ENCODE results near the gene ATP5F1E. TPM values are rescaled to one million over a fixed set of nuclear protein-coding genes. Genes with fewer than 3 reads are reported as not detected.

ATP5F1E gene
- total RNA-seq, 1 experiment from 2014 or later = 52.7 TPM

DNA sequence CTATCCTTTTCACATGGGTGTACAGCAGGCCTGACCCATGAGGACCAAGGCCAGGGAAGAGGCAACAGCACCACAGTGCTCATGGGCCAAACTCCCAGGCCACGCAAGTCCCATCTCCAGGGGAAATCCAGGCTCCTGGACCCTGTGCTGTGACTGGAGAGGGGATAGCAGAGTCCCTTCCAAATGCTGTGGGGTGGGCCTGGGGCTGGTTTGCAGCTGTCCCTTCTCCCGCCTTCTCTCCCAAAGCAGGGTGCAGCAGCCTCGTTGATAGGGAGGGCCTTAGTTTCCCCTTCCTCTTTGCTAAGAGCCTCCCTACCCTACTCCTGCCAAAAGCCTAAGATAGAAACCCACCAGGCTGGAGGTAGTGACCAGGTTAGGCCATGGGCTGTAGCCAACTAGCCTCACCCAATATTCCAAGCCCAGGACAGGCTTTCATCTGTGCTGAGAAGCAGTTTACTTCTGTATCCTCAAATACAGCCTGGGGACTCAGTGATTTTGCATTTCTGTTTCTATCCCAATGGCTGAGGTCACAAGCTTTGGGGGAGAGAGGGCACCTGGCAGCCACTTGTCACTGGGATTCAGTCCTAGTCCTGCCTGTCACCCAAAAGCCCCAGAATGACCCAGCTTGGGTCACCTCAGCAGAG, 26.5 kb downstream of the ATP5F1E start:
- H3K4me3 Mint-ChIP-seq = peak overlapping the region in 1 of 2 experiments; percentile 60; a peak in 1 of 5 replicates
- no peak overlapping the region for H3K27ac Mint-ChIP-seq
- H2BK5ac ChIP-seq (ENCODE audit: insufficient read length, low read length) = no peak overlapping the region
- no peak overlapping the region for H3K23ac ChIP-seq (ENCODE audit: insufficient read length, low read depth, low read length)
- H4K8ac ChIP-seq (replicated peaks; ENCODE audit: insufficient read length, low read depth, low read length) = no peak overlapping the region
- no peak overlapping the region for H2BK12ac ChIP-seq (ENCODE audit: insufficient read length, low read depth, low read length)
- no peaks in the 10 kb centered on the region for H3K79me1 ChIP-seq (ENCODE audit: insufficient read depth, low read depth, low read length, poor library complexity, severe bottlenecking)
- peaks cover 0 to 12% (median 11%) of the 10 kb centered on the region in 3 experiments; a peak in 4 of 7 replicates for H3K36me3 Mint-ChIP-seq (ENCODE audit: insufficient read depth in 1 of 3, low read depth in 3 of 3)
- H3K4me1 ChIP-seq (ENCODE audit: insufficient read depth, low read length) = 0 out of 2 replicates have a peak, but pooled peaks cover 1% of the 10 kb centered on the region
- no peak overlapping the region for H3K27ac ChIP-seq (ENCODE audit: insufficient read length, low read depth, low read length)
- no peak overlapping the region for H3K4ac ChIP-seq (ENCODE audit: low read depth, low read length)
- no peak overlapping the region for H3K56ac ChIP-seq (ENCODE audit: insufficient read length, low read depth, low read length)
- no peak overlapping the region for H3T11ph ChIP-seq (ENCODE audit: low read length)
- TF ChIP-seq CTCF (conservative IDR thresholded peaks at IDR 0.05) = no peak
- H2AK5ac ChIP-seq (ENCODE audit: insufficient read length, low read length) = no peak overlapping the region
- no peaks in the 10 kb centered on the region for H3K27me3 ChIP-seq (ENCODE audit: insufficient read depth, low read length)
- H2BK120ac ChIP-seq (ENCODE audit: low read depth, low read length, poor library complexity, severe bottlenecking) = no peak overlapping the region
- no peak overlapping the region for H2BK20ac ChIP-seq (ENCODE audit: low read depth, low read length, poor library complexity, severe bottlenecking)
- peaks cover 18% of the 10 kb centered on the region in 2 experiments for H3K4me1 Mint-ChIP-seq
- H3K27me3 Mint-ChIP-seq (ENCODE audit: low read depth) = peaks cover 28% of the 10 kb centered on the region
- peaks cover 3% of the 10 kb centered on the region for H3K23me2 ChIP-seq (ENCODE audit: insufficient read length, low read depth, low read length, poor library complexity, severe bottlenecking)
- H3K9ac ChIP-seq (ENCODE audit: extremely low read depth, insufficient read length, low read length) = no peak overlapping the region
- H3K14ac ChIP-seq (ENCODE audit: insufficient read depth, low read length) = no peak overlapping the region; the same call in 1 of the 2 replicates
- H3K9me3 ChIP-seq (ENCODE audit: control insufficient read depth, low read depth, low read length) = no peaks in the 10 kb centered on the region
- H2BK15ac ChIP-seq (ENCODE audit: low read depth, low read length) = no peak overlapping the region
- no peaks in the 10 kb centered on the region for H3K9me3 Mint-ChIP-seq
- H4K5ac ChIP-seq (ENCODE audit: insufficient read length, low read depth, low read length) = no peak overlapping the region
- DNase-seq = no peak
- H3K79me2 ChIP-seq (ENCODE audit: insufficient read depth, low read length) = no peaks in the 10 kb centered on the region
- H2AFZ ChIP-seq (ENCODE audit: low read length) = no peak overlapping the region
- no peak overlapping the region for H3K18ac ChIP-seq (ENCODE audit: insufficient read length, low read depth, low read length)
- H4K20me1 ChIP-seq (ENCODE audit: control insufficient read depth, insufficient read depth, insufficient read length) = no peaks in the 10 kb centered on the region
- H4K91ac ChIP-seq (ENCODE audit: insufficient read length, low read depth, low read length) = no peak overlapping the region
- no peak overlapping the region for H3K4me2 ChIP-seq (ENCODE audit: insufficient read depth, insufficient read length, low read length)
- no CpG with 5 or more reads among the region's 3 CpGs for WGBS (ENCODE audit: extremely low coverage, insufficient read length, low lambda C conversion rate)
